K562 (cell line): ENCODE data around the gene CGA. TPM values are rescaled to one million over a fixed set of nuclear protein-coding genes. Genes with fewer than 3 reads are reported as not detected.

Source experiments
- BRD9 ChIP-seq: fragments of 450-650 bp; IDR thresholded peaks from 2 replicates; pipeline ENCODE4 v1.6.1; 2018; ENCODE audit warnings: low read depth; ENCODE audit not compliant: partially characterized antibody
- CBX5 ChIP-seq: IDR thresholded peaks from 2 replicates; pipeline ENCODE4 v1.6.1; 2014; ENCODE audit warnings: low read depth, borderline replicate concordance
- CEBPZ ChIP-seq: fragments of 150-350 bp; IDR thresholded peaks from 2 replicates; pipeline ENCODE4 v1.6.1; 2014; ENCODE audit warnings: low read depth, mild to moderate bottlenecking, low read length, borderline replicate concordance
- ETV1 ChIP-seq: fragments of 450-650 bp; conservative IDR thresholded peaks from 2 replicates; pipeline ENCODE4 v1.6.1; 2016; ENCODE audit warnings: missing genetic modification characterization, control low read depth, low read depth, missing compliant biosample characterization
- MGA ChIP-seq: fragments of 450-650 bp; IDR thresholded peaks from 2 replicates; pipeline ENCODE4 v1.6.1; 2016; ENCODE audit warnings: mild to moderate bottlenecking, moderate library complexity
- ZNF174 ChIP-seq: fragments of 250-450 bp; sonication (Bioruptor Pico); IDR thresholded peaks from 2 replicates; pipeline ENCODE4 v1.4.0; 2020; ENCODE audit warnings: mild to moderate bottlenecking
- polyA plus RNA-seq, 8 experiments: library from polyadenylated mRNA; depleted of rRNA in 4 of 8; stranded (reverse) in 5 of 8; unstranded in 3 of 8; fragments of >200 nt; fragmentation: Nextera tagmentation in 2 of 8; fragmentation: Illumina TruSeq in 1 of 8; extraction: Ambion mirVana in 2 of 8; extraction: Trizol in 1 of 8; gene quantifications; 2 replicates each; pipeline versions ENCODE4 v1.2.1 to v1.2.3, GENCODE V29; 2011 to 2014; ENCODE audit warnings: inconsistent platforms in 1 of 8, missing spikeins in 1 of 8
- total RNA-seq, 7 experiments: library from RNA; depleted of rRNA in 6 of 7; stranded (reverse); fragments of >200 nt in 6 of 7; fragmentation: Illumina TruSeq in 2 of 7; extraction: Trizol in 2 of 7; gene quantifications; 2 replicates each; pipeline versions ENCODE4 v1.2.1 to v1.2.3, GENCODE V29; 2011 to 2021; ENCODE audit warnings: low replicate concordance in 1 of 7
- TF ChIP-seq, protein P1 (sequence below), 2 experiments: fragments of 450-650 bp in 1 of 2; sonication (generic) in 1 of 2; formaldehyde crosslinking in 1 of 2; IDR thresholded peaks in 1 of 2; conservative IDR thresholded peaks in 1 of 2; 2 replicates each; pipeline versions ENCODE4 v1.6.1 to v1.8.1; 2016 to 2023; ENCODE audit warnings: mild to moderate bottlenecking in 2 of 2, moderate library complexity in 2 of 2, inconsistent platforms in 1 of 2, missing genetic modification reagents in 1 of 2
- TF ChIP-seq, protein P2 (sequence below): sonication (generic); formaldehyde crosslinking; IDR thresholded peaks from 2 replicates; pipeline ENCODE4 v1.8.0; 2022; ENCODE audit warnings: mild to moderate bottlenecking, missing genetic modification reagents

The CGA gene
- total and polyA plus RNA-seq, 9 of the 15 experiments (the other 6 are each of a cell fraction or from before 2014, with no cell fraction given), result 0.13 to 0.24 TPM; not detected in 7

- TF ChIP-seq MGA, result peak; percentile 27; the same call in 1 of the 2 replicates
- TF ChIP-seq ZNF174 (CRISPR knock-in tag), result no peak
- no peak for TF ChIP-seq CEBPZ
- TF ChIP-seq, protein P1, sequence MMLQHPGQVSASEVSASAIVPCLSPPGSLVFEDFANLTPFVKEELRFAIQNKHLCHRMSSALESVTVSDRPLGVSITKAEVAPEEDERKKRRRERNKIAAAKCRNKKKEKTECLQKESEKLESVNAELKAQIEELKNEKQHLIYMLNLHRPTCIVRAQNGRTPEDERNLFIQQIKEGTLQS (IDR thresholded peaks at IDR 0.05), result peak; percentile 90
- TF ChIP-seq, protein P1 (CRISPR knock-in tag; conservative IDR thresholded peaks at IDR 0.05), result no peak
- TF ChIP-seq ETV1 (tag), result no peak
- TF ChIP-seq, protein P2, sequence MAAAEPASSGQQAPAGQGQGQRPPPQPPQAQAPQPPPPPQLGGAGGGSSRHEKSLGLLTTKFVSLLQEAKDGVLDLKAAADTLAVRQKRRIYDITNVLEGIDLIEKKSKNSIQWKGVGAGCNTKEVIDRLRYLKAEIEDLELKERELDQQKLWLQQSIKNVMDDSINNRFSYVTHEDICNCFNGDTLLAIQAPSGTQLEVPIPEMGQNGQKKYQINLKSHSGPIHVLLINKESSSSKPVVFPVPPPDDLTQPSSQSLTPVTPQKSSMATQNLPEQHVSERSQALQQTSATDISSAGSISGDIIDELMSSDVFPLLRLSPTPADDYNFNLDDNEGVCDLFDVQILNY (CRISPR knock-in tag), result no peak
- TF ChIP-seq CBX5, result no peak
- TF ChIP-seq BRD9, result no peak
These were observed 26.1 kb downstream of the CGA start (continued) for GRCh38 chr6:87068795-87069194.
